ENCODE data around the gene OR51B4. TPM values are rescaled to one million over a fixed set of nuclear protein-coding genes. Genes with fewer than 3 reads are reported as not detected.

The OR51B4 gene
- polyA plus RNA-seq, 2 of the 4 experiments (the other 2 are of a cell fraction) = not detected

- ChIA-PET CTCF (interaction anchor here (1.3 to 3.0 kb wide), 3 partner anchors 11 to 102 kb away, joined by 3 to 13 read pairs (median 5); no protein-coding TSS in a partner anchor), POLR2A (no interaction called here)
- no peak for FAIRE-seq
- Histone ChIP-seq H3K9me3 (no peaks in the 10 kb centered on the region), H3K4me2 (peak overlapping the region; percentile 57; the same call in 2 of the 3 replicates), H3K4me3 (no peak overlapping the region), H3K27ac (peak overlapping the region; percentile 76 to 78), H3K4me1 (peaks cover 18% of the 10 kb centered on the region)
- WGBS (ENCODE audit: missing lambda C conversion rate) = 92% methylated on average over 4 of the region's 4 CpGs
- DNase-seq (ENCODE audit: low read depth in 1 of 2, low spot score in 1 of 2) = no peak
- no peak for ATAC-seq
- TF ChIP-seq, protein P1, sequence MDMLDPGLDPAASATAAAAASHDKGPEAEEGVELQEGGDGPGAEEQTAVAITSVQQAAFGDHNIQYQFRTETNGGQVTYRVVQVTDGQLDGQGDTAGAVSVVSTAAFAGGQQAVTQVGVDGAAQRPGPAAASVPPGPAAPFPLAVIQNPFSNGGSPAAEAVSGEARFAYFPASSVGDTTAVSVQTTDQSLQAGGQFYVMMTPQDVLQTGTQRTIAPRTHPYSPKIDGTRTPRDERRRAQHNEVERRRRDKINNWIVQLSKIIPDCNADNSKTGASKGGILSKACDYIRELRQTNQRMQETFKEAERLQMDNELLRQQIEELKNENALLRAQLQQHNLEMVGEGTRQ (IDR thresholded peaks at IDR 0.05) = no peak
- TF ChIP-seq, protein P2, sequence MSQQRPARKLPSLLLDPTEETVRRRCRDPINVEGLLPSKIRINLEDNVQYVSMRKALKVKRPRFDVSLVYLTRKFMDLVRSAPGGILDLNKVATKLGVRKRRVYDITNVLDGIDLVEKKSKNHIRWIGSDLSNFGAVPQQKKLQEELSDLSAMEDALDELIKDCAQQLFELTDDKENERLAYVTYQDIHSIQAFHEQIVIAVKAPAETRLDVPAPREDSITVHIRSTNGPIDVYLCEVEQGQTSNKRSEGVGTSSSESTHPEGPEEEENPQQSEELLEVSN (IDR thresholded peaks at IDR 0.05; ENCODE audit: borderline replicate concordance, low read depth) = no peak
- TF ChIP-seq KDM1A (IDR thresholded peaks at IDR 0.05; ENCODE audit: low read depth) = no peak
- TF ChIP-seq ESRRA (IDR thresholded peaks at IDR 0.05; ENCODE audit: borderline replicate concordance, low read length) = no peak
- no peak for TF ChIP-seq HMGXB4 (CRISPR knock-in tag; IDR thresholded peaks at IDR 0.05; ENCODE audit: borderline replicate concordance)
- TF ChIP-seq RFX5 (IDR thresholded peaks at IDR 0.05) = no peak
- no peak for TF ChIP-seq ZFP36 (IDR thresholded peaks at IDR 0.05; ENCODE audit: borderline replicate concordance, partially characterized antibody)
- TF ChIP-seq TFCP2L1 (CRISPR knock-in tag; IDR thresholded peaks at IDR 0.05) = no peak
- TF ChIP-seq SMC3 (IDR thresholded peaks at IDR 0.05) = no peak
- TF ChIP-seq CBX8 (IDR thresholded peaks at IDR 0.05) = no peak
- no peak for TF ChIP-seq EHF (CRISPR knock-in tag; IDR thresholded peaks at IDR 0.05)
- TF ChIP-seq RCOR1 (IDR thresholded peaks at IDR 0.05; ENCODE audit: low read depth, low read length) = no peak
Observed at GRCh38 chr11:5279471-5280090, 22.2 kb downstream of the OR51B4 start.

DNA sequence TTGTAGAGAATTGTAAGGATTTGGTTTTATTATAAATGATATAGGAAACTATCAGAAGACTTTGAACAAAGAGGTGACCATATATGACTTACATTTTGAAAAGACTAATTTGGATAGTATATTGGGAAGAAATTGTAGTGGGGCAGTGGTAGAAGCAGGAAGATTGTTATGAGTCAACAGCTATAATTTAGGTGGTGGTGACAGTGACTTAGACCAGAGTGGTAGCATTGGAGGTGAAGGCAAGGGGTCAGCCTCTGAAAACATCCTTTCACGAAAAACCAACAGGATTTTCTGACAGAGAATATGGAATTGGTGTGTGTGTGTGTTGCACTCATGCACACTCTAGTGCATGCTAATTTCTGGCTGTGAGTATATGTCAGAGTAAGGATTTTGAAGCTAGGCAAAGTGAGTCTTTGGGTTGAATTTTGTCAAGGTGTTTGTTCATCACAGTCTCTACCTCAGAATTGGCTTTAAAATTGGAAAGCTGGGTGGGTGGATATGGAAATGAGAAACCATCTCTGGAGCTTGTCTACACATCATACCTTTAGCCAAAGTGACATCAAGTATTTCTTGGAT is 23.9 kb downstream of the OR51B4 start:
- CTCF ChIA-PET = interaction anchor here (0.9 to 1.1 kb wide), 3 partner anchors 13 to 74 kb away, joined by 3 to 5 read pairs (median 3); no protein-coding TSS in a partner anchor
- Histone ChIP-seq H3K27ac (peak overlapping the region; percentile 57 to 78; a peak in 3 of 6 replicates), H3K4me3 (no peak overlapping the region), H3K9me3 (no peaks in the 10 kb centered on the region), H3K4me1 (peaks cover 18% of the 10 kb centered on the region), H3K4me2 (no peak overlapping the region)
- DNase-seq (ENCODE audit: low read depth in 1 of 2, low spot score in 1 of 2) = no peak
- WGBS (ENCODE audit: missing lambda C conversion rate) = 94% methylated on average over 1 of the region's 1 CpG
- POLR2A ChIA-PET = no interaction called here
- TF ChIP-seq KDM5A (IDR thresholded peaks at IDR 0.05) (no peak), HOXB13 (CRISPR knock-in tag; IDR thresholded peaks at IDR 0.05; ENCODE audit: low read depth) (no peak), HOXB5 (CRISPR knock-in tag; IDR thresholded peaks at IDR 0.05) (no peak), EP300 (IDR thresholded peaks at IDR 0.05) (no peak), FOSB (CRISPR knock-in tag; IDR thresholded peaks at IDR 0.05) (no peak), GATA3 (IDR thresholded peaks at IDR 0.05; ENCODE audit: borderline replicate concordance) (no peak), NR3C1 (IDR thresholded peaks at IDR 0.05) (no peak), HDAC2 (IDR thresholded peaks at IDR 0.05) (no peak)
- TF ChIP-seq, protein P3, sequence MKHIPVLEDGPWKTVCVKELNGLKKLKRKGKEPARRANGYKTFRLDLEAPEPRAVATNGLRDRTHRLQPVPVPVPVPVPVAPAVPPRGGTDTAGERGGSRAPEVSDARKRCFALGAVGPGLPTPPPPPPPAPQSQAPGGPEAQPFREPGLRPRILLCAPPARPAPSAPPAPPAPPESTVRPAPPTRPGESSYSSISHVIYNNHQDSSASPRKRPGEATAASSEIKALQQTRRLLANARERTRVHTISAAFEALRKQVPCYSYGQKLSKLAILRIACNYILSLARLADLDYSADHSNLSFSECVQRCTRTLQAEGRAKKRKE (CRISPR knock-in tag; IDR thresholded peaks at IDR 0.05; ENCODE audit: low read depth) = no peak
- ATAC-seq = no peak
- peak; percentile 67 for FAIRE-seq

Measured in A549 (cell line).